Measurements from ENCODE around the gene ANKRD12. TPM values are rescaled to one million over a fixed set of nuclear protein-coding genes. Genes with fewer than 3 reads are reported as not detected.

ANKRD12 gene
- total and polyA plus RNA-seq, 10 of the 15 experiments (the other 5 are each of a cell fraction or from before 2014, with no cell fraction given) = 5.9 to 45.7 (median 20.2) TPM

DNA sequence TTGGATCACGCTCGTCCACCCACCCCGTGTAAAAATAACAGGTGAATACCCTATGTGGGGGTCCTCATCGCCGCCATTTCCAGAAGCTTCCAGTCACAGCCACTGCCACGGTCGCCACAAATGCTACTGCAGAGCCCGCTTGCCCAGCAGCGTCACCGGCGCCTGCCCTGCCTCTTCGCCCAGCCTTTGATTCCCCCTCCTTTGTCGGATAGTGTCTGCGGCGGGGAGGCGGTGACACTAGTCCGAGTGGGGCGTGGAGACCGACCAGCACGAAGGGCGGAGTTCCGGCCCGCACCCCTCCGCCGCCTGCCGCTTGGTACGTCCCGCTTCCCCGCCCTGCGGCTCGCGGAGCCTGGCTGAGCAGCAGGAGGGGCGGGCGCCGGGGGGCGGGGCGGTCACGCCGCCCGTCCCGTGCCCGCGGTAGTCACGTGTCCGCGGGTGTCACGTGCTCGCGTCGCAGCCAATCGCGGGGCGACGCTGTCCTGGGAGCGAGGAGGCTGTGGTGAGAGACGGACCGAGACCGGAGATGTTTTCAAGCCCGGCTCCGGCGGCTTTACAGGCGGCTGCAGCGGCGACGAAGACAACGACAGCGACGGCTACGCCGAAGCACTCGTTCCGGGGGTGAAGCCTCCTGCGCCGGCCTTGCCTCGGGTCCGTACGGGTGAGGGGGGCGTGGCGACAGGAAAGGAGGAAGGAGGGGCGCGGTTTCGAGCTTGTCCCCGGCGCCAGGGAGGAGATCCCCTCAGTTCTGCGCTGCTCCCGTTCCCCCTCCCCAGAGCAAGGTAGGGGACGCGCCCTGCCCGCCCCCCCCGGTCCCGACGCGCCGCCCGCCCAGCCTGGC, at the start of gene ANKRD12 (continued):
- TF ChIP-seq, protein P1, sequence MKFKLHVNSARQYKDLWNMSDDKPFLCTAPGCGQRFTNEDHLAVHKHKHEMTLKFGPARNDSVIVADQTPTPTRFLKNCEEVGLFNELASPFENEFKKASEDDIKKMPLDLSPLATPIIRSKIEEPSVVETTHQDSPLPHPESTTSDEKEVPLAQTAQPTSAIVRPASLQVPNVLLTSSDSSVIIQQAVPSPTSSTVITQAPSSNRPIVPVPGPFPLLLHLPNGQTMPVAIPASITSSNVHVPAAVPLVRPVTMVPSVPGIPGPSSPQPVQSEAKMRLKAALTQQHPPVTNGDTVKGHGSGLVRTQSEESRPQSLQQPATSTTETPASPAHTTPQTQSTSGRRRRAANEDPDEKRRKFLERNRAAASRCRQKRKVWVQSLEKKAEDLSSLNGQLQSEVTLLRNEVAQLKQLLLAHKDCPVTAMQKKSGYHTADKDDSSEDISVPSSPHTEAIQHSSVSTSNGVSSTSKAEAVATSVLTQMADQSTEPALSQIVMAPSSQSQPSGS (IDR thresholded peaks at IDR 0.05; ENCODE audit: low read length) = no peak; the same call in 1 of the 2 replicates
- TF ChIP-seq RELA (IDR thresholded peaks at IDR 0.05; ENCODE audit: borderline replicate concordance, partially characterized antibody) = peak; percentile 71
- no peak for TF ChIP-seq STAT1 (conservative IDR thresholded peaks at IDR 0.05)
- no peak for TF ChIP-seq SREBF2 (IDR thresholded peaks at IDR 0.05; ENCODE audit: low read length)
- TF ChIP-seq, protein P2, sequence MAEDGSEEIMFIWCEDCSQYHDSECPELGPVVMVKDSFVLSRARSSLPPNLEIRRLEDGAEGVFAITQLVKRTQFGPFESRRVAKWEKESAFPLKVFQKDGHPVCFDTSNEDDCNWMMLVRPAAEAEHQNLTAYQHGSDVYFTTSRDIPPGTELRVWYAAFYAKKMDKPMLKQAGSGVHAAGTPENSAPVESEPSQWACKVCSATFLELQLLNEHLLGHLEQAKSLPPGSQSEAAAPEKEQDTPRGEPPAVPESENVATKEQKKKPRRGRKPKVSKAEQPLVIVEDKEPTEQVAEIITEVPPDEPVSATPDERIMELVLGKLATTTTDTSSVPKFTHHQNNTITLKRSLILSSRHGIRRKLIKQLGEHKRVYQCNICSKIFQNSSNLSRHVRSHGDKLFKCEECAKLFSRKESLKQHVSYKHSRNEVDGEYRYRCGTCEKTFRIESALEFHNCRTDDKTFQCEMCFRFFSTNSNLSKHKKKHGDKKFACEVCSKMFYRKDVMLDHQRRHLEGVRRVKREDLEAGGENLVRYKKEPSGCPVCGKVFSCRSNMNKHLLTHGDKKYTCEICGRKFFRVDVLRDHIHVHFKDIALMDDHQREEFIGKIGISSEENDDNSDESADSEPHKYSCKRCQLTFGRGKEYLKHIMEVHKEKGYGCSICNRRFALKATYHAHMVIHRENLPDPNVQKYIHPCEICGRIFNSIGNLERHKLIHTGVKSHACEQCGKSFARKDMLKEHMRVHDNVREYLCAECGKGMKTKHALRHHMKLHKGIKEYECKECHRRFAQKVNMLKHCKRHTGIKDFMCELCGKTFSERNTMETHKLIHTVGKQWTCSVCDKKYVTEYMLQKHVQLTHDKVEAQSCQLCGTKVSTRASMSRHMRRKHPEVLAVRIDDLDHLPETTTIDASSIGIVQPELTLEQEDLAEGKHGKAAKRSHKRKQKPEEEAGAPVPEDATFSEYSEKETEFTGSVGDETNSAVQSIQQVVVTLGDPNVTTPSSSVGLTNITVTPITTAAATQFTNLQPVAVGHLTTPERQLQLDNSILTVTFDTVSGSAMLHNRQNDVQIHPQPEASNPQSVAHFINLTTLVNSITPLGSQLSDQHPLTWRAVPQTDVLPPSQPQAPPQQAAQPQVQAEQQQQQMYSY (CRISPR knock-in tag; IDR thresholded peaks at IDR 0.05) = no peak
- TF ChIP-seq, protein P3, sequence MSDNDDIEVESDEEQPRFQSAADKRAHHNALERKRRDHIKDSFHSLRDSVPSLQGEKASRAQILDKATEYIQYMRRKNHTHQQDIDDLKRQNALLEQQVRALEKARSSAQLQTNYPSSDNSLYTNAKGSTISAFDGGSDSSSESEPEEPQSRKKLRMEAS (IDR thresholded peaks at IDR 0.05; ENCODE audit: low read depth, low read length) = peak; percentile 95
- TF ChIP-seq USF1 (IDR thresholded peaks at IDR 0.05; ENCODE audit: borderline replicate concordance, extremely low read length, insufficient read depth, low read depth, low read length) = peak; percentile 99
- TF ChIP-seq CHD4 (IDR thresholded peaks at IDR 0.05) = no peak
- peak; percentile 87 for TF ChIP-seq HDGF (IDR thresholded peaks at IDR 0.05)
- TF ChIP-seq BRCA1 (IDR thresholded peaks at IDR 0.05; ENCODE audit: low read depth, low read length) = no peak
- TF ChIP-seq SIX5 (IDR thresholded peaks at IDR 0.05; ENCODE audit: low read depth, low read length, severe bottlenecking) = peak; percentile 48
- no peak for TF ChIP-seq NR2C1 (IDR thresholded peaks at IDR 0.05)
- TF ChIP-seq NFYB (IDR thresholded peaks at IDR 0.05; ENCODE audit: insufficient read depth, low read depth, low read length) = peak; percentile 91
- TF ChIP-seq POU2F2 (IDR thresholded peaks at IDR 0.05; ENCODE audit: borderline replicate concordance, low read depth, low read length) = peak; percentile 68; the same call in 1 of the 3 replicates
- peak; percentile 84 for TF ChIP-seq RELB (IDR thresholded peaks at IDR 0.05; ENCODE audit: low read depth)
- TF ChIP-seq, protein P4, sequence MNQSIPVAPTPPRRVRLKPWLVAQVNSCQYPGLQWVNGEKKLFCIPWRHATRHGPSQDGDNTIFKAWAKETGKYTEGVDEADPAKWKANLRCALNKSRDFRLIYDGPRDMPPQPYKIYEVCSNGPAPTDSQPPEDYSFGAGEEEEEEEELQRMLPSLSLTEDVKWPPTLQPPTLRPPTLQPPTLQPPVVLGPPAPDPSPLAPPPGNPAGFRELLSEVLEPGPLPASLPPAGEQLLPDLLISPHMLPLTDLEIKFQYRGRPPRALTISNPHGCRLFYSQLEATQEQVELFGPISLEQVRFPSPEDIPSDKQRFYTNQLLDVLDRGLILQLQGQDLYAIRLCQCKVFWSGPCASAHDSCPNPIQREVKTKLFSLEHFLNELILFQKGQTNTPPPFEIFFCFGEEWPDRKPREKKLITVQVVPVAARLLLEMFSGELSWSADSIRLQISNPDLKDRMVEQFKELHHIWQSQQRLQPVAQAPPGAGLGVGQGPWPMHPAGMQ (IDR thresholded peaks at IDR 0.05; ENCODE audit: borderline replicate concordance) = no peak
- no peak for TF ChIP-seq RFX5 (IDR thresholded peaks at IDR 0.05; ENCODE audit: low read depth, low read length)
- TF ChIP-seq TARDBP (IDR thresholded peaks at IDR 0.05; ENCODE audit: borderline replicate concordance) = peak; percentile 24; the same call in 1 of the 2 replicates
- TF ChIP-seq ELK1 (IDR thresholded peaks at IDR 0.05; ENCODE audit: low read depth, low read length) = peak; percentile 72

Measured in GM12878 (cell line).